Measurements from ENCODE around the gene AFAP1L2. TPM values are rescaled to one million over a fixed set of nuclear protein-coding genes. Genes with fewer than 3 reads are reported as not detected.

AFAP1L2 gene
- total RNA-seq, 1 donor from 2014 or later = 4.8 TPM

DNA sequence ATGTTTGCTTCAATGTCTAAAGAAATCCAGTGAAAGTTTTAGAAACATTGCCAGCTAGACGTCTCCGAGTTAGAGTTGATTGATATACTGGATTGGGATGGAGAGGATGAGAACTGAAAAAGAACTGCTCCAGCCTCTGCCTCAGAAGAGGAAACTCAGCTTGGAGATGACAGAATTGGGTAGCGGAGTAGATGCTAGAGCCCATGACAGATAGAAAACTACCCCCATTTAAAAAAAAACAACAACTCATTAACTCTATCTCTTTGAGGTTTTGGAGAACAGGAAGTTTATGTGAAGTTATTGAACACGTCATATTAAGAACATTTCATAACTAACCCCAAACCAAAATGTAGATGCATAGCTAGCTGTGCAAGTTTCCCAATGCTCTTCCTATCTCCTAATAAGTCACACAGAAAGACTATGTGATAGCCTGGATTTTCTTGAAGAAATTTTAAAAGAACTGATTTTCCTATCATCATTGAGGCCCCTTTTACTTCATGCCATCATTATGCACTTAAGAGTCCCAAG lies 28.3 kb upstream of the AFAP1L2 start:
- no peak for DNase-seq (ENCODE audit: low spot score)
- no peaks in the 10 kb centered on the region for H3K9me3 ChIP-seq (ENCODE audit: low read depth)
- H3K4me2 ChIP-seq = no peak overlapping the region
- no peak for TF ChIP-seq EZH2 (IDR thresholded peaks at IDR 0.05)
- TF ChIP-seq EZH2phosphoT487 (IDR thresholded peaks at IDR 0.05) = no peak
- TF ChIP-seq, protein P1, sequence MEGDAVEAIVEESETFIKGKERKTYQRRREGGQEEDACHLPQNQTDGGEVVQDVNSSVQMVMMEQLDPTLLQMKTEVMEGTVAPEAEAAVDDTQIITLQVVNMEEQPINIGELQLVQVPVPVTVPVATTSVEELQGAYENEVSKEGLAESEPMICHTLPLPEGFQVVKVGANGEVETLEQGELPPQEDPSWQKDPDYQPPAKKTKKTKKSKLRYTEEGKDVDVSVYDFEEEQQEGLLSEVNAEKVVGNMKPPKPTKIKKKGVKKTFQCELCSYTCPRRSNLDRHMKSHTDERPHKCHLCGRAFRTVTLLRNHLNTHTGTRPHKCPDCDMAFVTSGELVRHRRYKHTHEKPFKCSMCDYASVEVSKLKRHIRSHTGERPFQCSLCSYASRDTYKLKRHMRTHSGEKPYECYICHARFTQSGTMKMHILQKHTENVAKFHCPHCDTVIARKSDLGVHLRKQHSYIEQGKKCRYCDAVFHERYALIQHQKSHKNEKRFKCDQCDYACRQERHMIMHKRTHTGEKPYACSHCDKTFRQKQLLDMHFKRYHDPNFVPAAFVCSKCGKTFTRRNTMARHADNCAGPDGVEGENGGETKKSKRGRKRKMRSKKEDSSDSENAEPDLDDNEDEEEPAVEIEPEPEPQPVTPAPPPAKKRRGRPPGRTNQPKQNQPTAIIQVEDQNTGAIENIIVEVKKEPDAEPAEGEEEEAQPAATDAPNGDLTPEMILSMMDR (IDR thresholded peaks at IDR 0.05) = no peak
- Mint-ChIP-seq H3K27me3 (ENCODE audit: insufficient read depth, low read depth) (peaks cover 4% of the 10 kb centered on the region), H3K4me1 (peaks cover 3% of the 10 kb centered on the region), H3K27ac (no peak overlapping the region), H3K36me3 (peaks cover 30% of the 10 kb centered on the region), H3K4me3 (no peak overlapping the region), H3K9me3 (no peaks in the 10 kb centered on the region)
- no peaks in the 10 kb centered on the region for H3K36me3 ChIP-seq
- H3K27ac ChIP-seq = no peak overlapping the region
- no peaks in the 10 kb centered on the region for H4K20me1 ChIP-seq (ENCODE audit: low read depth)
- H3K27me3 ChIP-seq = no peaks in the 10 kb centered on the region
- no peaks in the 10 kb centered on the region for H3K79me2 ChIP-seq (ENCODE audit: low read depth)
- no peak overlapping the region for H3K4me3 ChIP-seq
- no peak overlapping the region for H2AFZ ChIP-seq (replicated peaks)
- H3K9ac ChIP-seq = no peak overlapping the region
- peaks cover 4% of the 10 kb centered on the region for H3K4me1 ChIP-seq
- H3F3A ChIP-seq (ENCODE audit: low read depth) = peaks cover 3% of the 10 kb centered on the region

DNA sequence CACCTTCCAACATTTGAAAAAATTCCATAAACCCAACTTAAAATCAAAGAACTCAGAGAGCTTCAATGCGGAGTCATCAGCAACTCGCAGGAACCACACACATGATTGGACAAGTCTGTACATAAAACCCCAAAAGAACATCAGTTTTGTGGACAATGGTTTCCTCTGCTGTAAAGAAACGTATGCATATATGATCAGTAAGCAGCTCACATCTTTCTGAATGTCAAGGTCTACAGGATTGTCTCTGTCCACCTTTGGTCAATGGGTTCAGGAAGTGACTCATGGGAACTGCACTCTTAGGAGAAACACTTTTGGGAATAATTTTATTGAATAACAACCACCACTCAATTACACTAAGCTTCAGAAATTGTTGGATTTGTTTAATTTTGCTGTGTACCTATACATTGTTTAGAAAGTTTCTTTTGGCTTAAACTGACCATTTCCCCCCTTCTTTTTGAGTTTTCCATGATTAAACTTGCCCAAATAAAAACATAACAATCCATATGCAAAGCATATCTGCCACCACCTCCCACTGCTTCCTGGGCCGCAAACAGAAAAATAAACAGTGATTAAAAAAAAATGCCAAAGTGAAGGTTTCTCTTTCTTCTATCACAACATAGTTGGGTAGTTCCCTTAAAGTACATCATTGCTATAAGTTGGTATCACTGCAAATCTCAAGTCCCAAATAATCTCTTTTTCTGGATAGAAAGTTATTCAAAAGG lies 27.3 kb upstream of the AFAP1L2 start:
- Histone ChIP-seq H3K9ac (no peak overlapping the region), H3K9me3 (ENCODE audit: low read depth) (no peaks in the 10 kb centered on the region), H3F3A (ENCODE audit: low read depth) (peaks cover 13% of the 10 kb centered on the region), H3K4me2 (no peak overlapping the region), H2AFZ (replicated peaks) (no peak overlapping the region), H3K4me3 (no peak overlapping the region), H3K4me1 (peaks cover 14% of the 10 kb centered on the region), H3K27me3 (no peaks in the 10 kb centered on the region), H3K79me2 (ENCODE audit: low read depth) (no peaks in the 10 kb centered on the region), H3K36me3 (no peaks in the 10 kb centered on the region), H4K20me1 (ENCODE audit: low read depth) (no peaks in the 10 kb centered on the region), H3K27ac (no peak overlapping the region)
- DNase-seq (ENCODE audit: low spot score) = no peak
- Mint-ChIP-seq H3K27me3 (ENCODE audit: insufficient read depth, low read depth) (peaks cover 6% of the 10 kb centered on the region), H3K27ac (no peak overlapping the region), H3K9me3 (no peaks in the 10 kb centered on the region), H3K4me1 (peaks cover 13% of the 10 kb centered on the region), H3K36me3 (peaks cover 28% of the 10 kb centered on the region), H3K4me3 (no peak overlapping the region)
- no peak for TF ChIP-seq EZH2phosphoT487 (IDR thresholded peaks at IDR 0.05)
- TF ChIP-seq EZH2 (IDR thresholded peaks at IDR 0.05) = no peak
- TF ChIP-seq, protein P1 (IDR thresholded peaks at IDR 0.05) = no peak

DNA sequence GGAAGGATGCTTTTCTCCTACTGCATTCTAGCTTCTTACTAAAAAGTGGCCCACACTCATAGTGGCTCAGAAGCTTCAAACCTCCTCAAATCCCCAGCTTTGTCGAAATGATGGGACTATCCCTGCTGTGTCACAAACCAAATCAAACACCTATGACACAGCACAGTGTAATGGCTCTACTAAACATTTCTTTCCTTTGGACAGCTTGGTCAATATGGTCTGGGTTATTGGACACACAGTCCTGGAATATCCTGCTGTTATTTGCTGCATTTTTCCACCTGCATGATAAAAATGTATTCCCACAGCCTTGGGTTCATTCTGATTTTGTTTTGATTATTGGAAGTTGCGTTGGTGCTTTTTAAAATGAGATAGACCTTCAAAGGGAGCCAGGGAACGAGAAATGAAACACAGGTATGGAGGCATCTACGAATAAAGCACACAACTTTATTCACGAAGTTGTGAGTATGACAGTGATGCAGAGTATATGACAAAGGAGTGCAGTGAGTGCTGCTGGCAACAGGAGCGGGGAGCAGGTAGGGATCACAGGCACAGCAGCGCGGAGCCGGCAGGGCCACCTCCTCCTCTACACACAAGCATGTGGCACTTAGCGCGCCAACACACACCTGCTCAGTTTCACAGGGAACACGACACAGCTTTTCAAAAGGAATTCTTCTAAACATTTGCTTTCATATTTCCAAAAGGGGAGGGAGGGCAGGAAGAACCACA lies 26.5 kb upstream of the AFAP1L2 start:
- Histone ChIP-seq H3K27me3 (no peaks in the 10 kb centered on the region), H4K20me1 (ENCODE audit: low read depth) (no peaks in the 10 kb centered on the region), H3K36me3 (no peaks in the 10 kb centered on the region), H3K9me3 (ENCODE audit: low read depth) (no peaks in the 10 kb centered on the region), H3F3A (ENCODE audit: low read depth) (peaks cover 18% of the 10 kb centered on the region), H3K27ac (no peak overlapping the region), H3K4me2 (no peak overlapping the region), H3K4me3 (no peak overlapping the region), H3K9ac (no peak overlapping the region), H3K4me1 (peaks cover 21% of the 10 kb centered on the region), H2AFZ (replicated peaks) (no peak overlapping the region), H3K79me2 (ENCODE audit: low read depth) (no peaks in the 10 kb centered on the region)
- no peak overlapping the region for H3K4me3 Mint-ChIP-seq
- H3K9me3 Mint-ChIP-seq = no peaks in the 10 kb centered on the region
- H3K27ac Mint-ChIP-seq = no peak overlapping the region
- DNase-seq (ENCODE audit: low spot score) = no peak
- TF ChIP-seq EZH2phosphoT487 (IDR thresholded peaks at IDR 0.05) (no peak), EZH2 (IDR thresholded peaks at IDR 0.05) (no peak)
- TF ChIP-seq, protein P1 (IDR thresholded peaks at IDR 0.05) = no peak
- H3K36me3 Mint-ChIP-seq = peaks cover 22% of the 10 kb centered on the region
- peaks cover 17% of the 10 kb centered on the region for H3K4me1 Mint-ChIP-seq
- peaks cover 6% of the 10 kb centered on the region for H3K27me3 Mint-ChIP-seq (ENCODE audit: insufficient read depth, low read depth)

Measured in neural progenitor cell (in vitro differentiated cells).